Right lobe of liver (tissue), 6 donors: ENCODE measurements around the gene PRR11. TPM values are rescaled to one million over a fixed set of nuclear protein-coding genes. Genes with fewer than 3 reads are reported as not detected.

ENCODE experiments used
- ATAC-seq, 4 donors: fragments of 200-7000 bp; cut with Tn5 transposase; one replicate each; pipeline ENCODE4 v1.9.1; 2020; ENCODE audit warnings: mild to moderate bottlenecking in 4 of 4, moderate library complexity in 4 of 4
- DNase-seq, 3 donors: peaks; one replicate each; pipeline ENCODE4 v3.0.0-alpha.2; 2020
- H3K27ac ChIP-seq, 3 donors: fragments of 200-600 bp; one replicate each; pipeline ENCODE4 v1.8.0; 2022
- H3K27me3 ChIP-seq, 2 donors: fragments of 200-600 bp; one replicate each; pipeline ENCODE4 v1.8.0; 2022
- H3K36me3 ChIP-seq, 4 donors: fragments of 200-600 bp; sonication (generic) in 1 of 4; one replicate each; pipeline versions ENCODE4 v1.5.1 to v1.8.0; 2017 to 2022; ENCODE audit warnings: control low read depth in 1 of 4
- H3K4me1 ChIP-seq, 4 donors: fragments of 200-600 bp; sonication (generic) in 1 of 4; one replicate each; pipeline versions ENCODE4 v1.5.1 to v1.8.0; 2017 to 2022; ENCODE audit warnings: control low read depth in 1 of 4
- H3K4me3 ChIP-seq, 3 donors: fragments of 200-600 bp; one replicate each; pipeline ENCODE4 v1.8.0; 2022
- H3K9me3 ChIP-seq, 4 donors: fragments of 200-600 bp; sonication (generic) in 1 of 4; one replicate each; pipeline versions ENCODE4 v1.5.1 to v1.8.0; 2017 to 2022; ENCODE audit warnings: control low read depth in 1 of 4
- CTCF ChIP-seq, 4 donors: fragments of 200-600 bp in 3 of 4; fragments of 450-650 bp in 1 of 4; IDR thresholded peaks; one replicate each; pipeline versions ENCODE4 v1.5.1 to v1.8.0; 2016 to 2022; ENCODE audit warnings: antibody characterized with exemption in 4 of 4, mild to moderate bottlenecking in 2 of 4
- POLR2A ChIP-seq: fragments of 450-650 bp; IDR thresholded peaks from one replicate; pipeline ENCODE4 v1.6.1; 2017; ENCODE audit warnings: antibody characterized with exemption, mild to moderate bottlenecking
- WGBS: methylation state at CpG from one replicate; pipeline ENCODE4 v1.1.6; 2018; ENCODE audit warnings: low coverage, low lambda C conversion rate; ENCODE audit not compliant: insufficient coverage; ENCODE audit errors: missing lambda C conversion rate; 5-methylcytosine and 5-hydroxymethylcytosine counted together
- intact Hi-C, 2 donors: fragments of 100-400 bp; cut with DNase I; formaldehyde crosslinking; loops; one replicate each; pipeline versions ENCODE4 v1.11.2 to v1.14.1; 2022
- total RNA-seq, 6 experiments: library from RNA; depleted of rRNA in 2 of 6; stranded (reverse); fragments of >200 nt in 2 of 6; fragmentation: NEBNext Ultra II Directional in 3 of 6; extraction: Animal tissue kit (Norgen Biotek cat#: 25700) in 3 of 6; gene quantifications; one replicate each; pipeline versions ENCODE4 v1.1.0 to v1.2.4, GENCODE V29; 2016 to 2023
- donor health status: DM: no; HTN: yes; CAD: no.
- donor health status: DM: no; HTN: no; CAD: no.
- donor health status: DM: no; HTN: no; CAD: no.
- donor health status: DM: no; HTN: yes; CAD: no.
- donor health status: DM: no; HTN: yes; CAD: no.

PRR11 gene
- total RNA-seq, 6 experiments from 2014 or later: 0.49 to 1.9 (median 0.54) TPM

- TF ChIP-seq POLR2A: no peak
- no peak for TF ChIP-seq CTCF (IDR thresholded peaks at IDR 0.05)
- intact Hi-C loops: no loop called here
Measured at GRCh38 chr17:59186850-59187249, 31.3 kb downstream of the PRR11 start.

GRCh38 chr17:59190806-59191205 is 35.3 kb downstream of the PRR11 start:
- TF ChIP-seq CTCF (IDR thresholded peaks at IDR 0.05): no peak
- no peak for TF ChIP-seq POLR2A
- ATAC-seq (no peak), DNase-seq (no peak)
- H3K4me3 ChIP-seq: no peak overlapping the region
- intact Hi-C loops: no loop called here
- WGBS: 90% methylated on average over 2 of the region's 2 CpGs
- H3K27ac ChIP-seq: no peak overlapping the region
- no peaks in the 10 kb centered on the region for H3K36me3 ChIP-seq
- H3K4me1 ChIP-seq: no peaks in the 10 kb centered on the region
- H3K27me3 ChIP-seq: no peaks in the 10 kb centered on the region
- H3K9me3 ChIP-seq: no peaks in the 10 kb centered on the region

More at GRCh38 chr17:59186850-59187249, 31.3 kb downstream of the PRR11 start:
- Histone ChIP-seq H3K4me1 (no peaks in the 10 kb centered on the region), H3K9me3 (no peaks in the 10 kb centered on the region), H3K27me3 (no peaks in the 10 kb centered on the region), H3K4me3 (no peak overlapping the region), H3K36me3 (no peaks in the 10 kb centered on the region), H3K27ac (no peak overlapping the region)
- WGBS: 98% methylated on average over 3 of the region's 3 CpGs
- DNase-seq (no peak), ATAC-seq (no peak)

- Histone ChIP-seq H3K36me3 (no peaks in the 10 kb centered on the region), H3K4me1 (no peaks in the 10 kb centered on the region), H3K9me3 (no peaks in the 10 kb centered on the region), H3K4me3 (no peak overlapping the region), H3K27ac (no peak overlapping the region), H3K27me3 (no peaks in the 10 kb centered on the region)
- intact Hi-C loops: no loop called here
- ATAC-seq: no peak
- TF ChIP-seq POLR2A: no peak
- no peak for TF ChIP-seq CTCF (IDR thresholded peaks at IDR 0.05)
- 88% methylated on average over 3 of the region's 3 CpGs for WGBS
- DNase-seq: no peak
Measured at GRCh38 chr17:59193336-59193862, 37.9 kb downstream of the PRR11 start.

- no peaks in the 10 kb centered on the region for H3K4me1 ChIP-seq
- intact Hi-C loops: no loop called here
- DNase-seq: no peak
- ATAC-seq: no peak
- no peak overlapping the region for H3K27ac ChIP-seq
- no peaks in the 10 kb centered on the region for H3K27me3 ChIP-seq
- TF ChIP-seq CTCF (IDR thresholded peaks at IDR 0.05) (no peak), POLR2A (no peak)
- 100% methylated on average over 4 of the region's 4 CpGs for WGBS
- no peak overlapping the region for H3K4me3 ChIP-seq
- H3K36me3 ChIP-seq: no peaks in the 10 kb centered on the region
- H3K9me3 ChIP-seq: no peaks in the 10 kb centered on the region
Measured at GRCh38 chr17:59199398-59199797, 43.9 kb downstream of the PRR11 start.

GRCh38 chr17:59202320-59202719 is 46.8 kb downstream of the PRR11 start:
- no peak for DNase-seq
- Histone ChIP-seq H3K27me3 (no peaks in the 10 kb centered on the region), H3K36me3 (no peaks in the 10 kb centered on the region), H3K27ac (no peak overlapping the region), H3K9me3 (no peaks in the 10 kb centered on the region), H3K4me1 (no peaks in the 10 kb centered on the region), H3K4me3 (no peak overlapping the region)
- intact Hi-C loops: no loop called here
- TF ChIP-seq CTCF (IDR thresholded peaks at IDR 0.05): no peak
- TF ChIP-seq POLR2A: no peak
- ATAC-seq: no peak
- WGBS: no CpG with 5 or more reads among the region's 1 CpG
